Coronary artery (tissue), 2 donors: Measurements from ENCODE around the gene CBLN3.

Source experiments
- DNase-seq: peaks from one replicate; pipeline ENCODE4 v3.0.0-alpha.2; 2017; ENCODE audit warnings: low spot score
- H3K27ac ChIP-seq, 2 donors: fragments of 200-600 bp; sonication (generic); one replicate each; pipeline ENCODE4 v1.5.1; 2016 to 2019
- H3K4me3 ChIP-seq: fragments of 200-600 bp; sonication (generic); 2 replicates; pipeline ENCODE4 v1.5.1; 2016; ENCODE audit warnings: mild to moderate bottlenecking, moderate library complexity
- CTCF ChIP-seq: fragments of 200-600 bp; sonication (generic); IDR thresholded peaks from one replicate; pipeline ENCODE4 v1.5.1; 2019; ENCODE audit warnings: antibody characterized with exemption

The CBLN3 gene

DNA sequence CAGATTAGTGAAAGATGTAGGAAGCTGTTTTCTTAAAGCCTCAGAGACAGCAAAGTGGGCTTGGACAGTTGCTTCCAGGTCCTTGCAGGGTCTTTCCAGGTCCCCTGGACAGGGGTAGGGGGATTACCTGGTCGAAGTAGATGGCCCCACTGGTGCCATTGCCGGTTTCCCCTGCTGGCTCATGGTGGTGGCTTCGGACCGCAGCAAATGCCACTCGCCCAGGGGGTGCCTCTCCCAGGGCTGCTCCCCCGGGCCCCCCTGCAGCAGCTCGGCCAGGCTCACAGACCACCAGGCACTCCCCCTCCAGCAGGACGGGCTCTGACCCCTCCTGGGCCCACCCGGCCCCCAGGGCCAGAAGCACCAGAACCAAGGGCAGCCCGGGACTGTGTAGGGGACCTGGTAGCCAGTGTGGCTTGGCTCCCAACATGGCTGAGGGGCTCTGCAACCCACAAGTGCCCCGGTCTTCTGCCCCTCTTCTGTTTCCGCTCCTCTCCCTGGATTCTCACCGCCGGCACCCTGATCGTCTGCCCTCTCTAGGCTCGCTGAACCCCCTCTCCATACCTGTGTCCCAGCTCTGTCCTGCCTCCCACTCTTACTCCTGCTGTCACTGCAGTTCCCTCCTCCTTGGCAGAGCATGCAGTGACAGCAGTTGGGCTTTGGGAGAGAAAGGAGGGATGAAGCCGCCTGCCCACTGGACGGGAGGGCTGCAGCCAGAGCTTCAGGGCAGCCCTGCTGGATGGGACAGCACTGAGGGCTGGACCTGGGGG, 657 bp downstream of the CBLN3 start:
- no peak for TF ChIP-seq CTCF
- peak overlapping the region; percentile 96 to 99 for H3K27ac ChIP-seq
- DNase-seq = no peak
- peak overlapping the region; percentile 89 for H3K4me3 ChIP-seq

GRCh38 chr14:24427537-24428508, 1.6 kb downstream of the CBLN3 start:
- no peak for DNase-seq
- Histone ChIP-seq H3K27ac (no peak overlapping the region), H3K4me3 (no peak overlapping the region)
- no peak for TF ChIP-seq CTCF

- no peak for TF ChIP-seq CTCF
- DNase-seq = no peak
- Histone ChIP-seq H3K4me3 (no peak overlapping the region), H3K27ac (no peak overlapping the region)
Measured at GRCh38 chr14:24426912-24427536, 2.4 kb downstream of the CBLN3 start.

DNA sequence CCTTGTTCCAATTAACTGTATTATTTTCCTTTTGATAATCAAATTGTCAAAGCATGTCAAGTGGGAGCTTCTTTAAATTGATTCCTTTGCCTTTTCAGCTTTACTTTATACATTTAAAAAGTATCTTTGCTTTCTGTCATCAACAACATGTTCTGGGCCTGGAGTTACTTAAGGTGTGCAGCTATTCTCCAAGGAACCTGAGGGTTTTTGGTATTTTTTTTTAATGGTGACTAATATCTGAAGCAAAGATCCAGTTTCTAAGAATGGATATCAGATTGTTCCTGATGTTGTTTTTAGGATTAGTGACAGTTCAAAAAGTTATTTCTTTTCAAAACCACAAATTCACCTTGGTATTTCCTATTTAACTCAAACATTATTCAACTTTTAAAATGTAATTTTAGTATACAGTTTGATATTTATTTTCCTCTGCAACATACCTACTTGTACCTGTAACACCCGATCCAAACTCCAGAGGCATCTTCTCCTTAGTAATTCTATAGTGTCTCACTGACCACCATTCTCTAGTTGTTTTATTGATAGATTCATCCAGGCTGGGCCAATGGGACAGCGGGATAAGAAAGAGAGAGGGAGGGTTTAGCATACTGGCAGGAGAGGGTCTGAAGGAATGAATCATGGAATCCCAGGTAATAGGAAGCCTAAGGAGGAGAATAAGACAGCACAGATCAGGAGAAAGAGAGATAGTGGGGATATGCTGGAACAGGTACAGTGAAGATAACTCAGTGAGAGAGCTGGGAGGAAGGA, 3.1 kb downstream of the CBLN3 start:
- H3K4me3 ChIP-seq = no peak overlapping the region
- H3K27ac ChIP-seq = no peak overlapping the region
- no peak for TF ChIP-seq CTCF
- no peak for DNase-seq

GRCh38 chr14:24425704-24426103, 3.8 kb downstream of the CBLN3 start:
- no peak for TF ChIP-seq CTCF
- no peak for DNase-seq
- no peak overlapping the region for H3K4me3 ChIP-seq
- peak overlapping the region in 1 of 2 donors; percentile 37 for H3K27ac ChIP-seq
